Ishikawa (cell line): Measurements from ENCODE around the gene ACER1.

ENCODE experiments used
- CEBPB ChIP-seq: IDR thresholded peaks from 2 replicates; pipeline ENCODE4 v1.6.1; 2012
- CREB1 ChIP-seq: IDR thresholded peaks from 2 replicates; pipeline ENCODE4 v1.6.1; 2012; ENCODE audit warnings: low read depth
- EGR1 ChIP-seq: IDR thresholded peaks from 2 replicates; pipeline ENCODE4 v1.6.1; 2012
- EP300 ChIP-seq: IDR thresholded peaks from 2 replicates; pipeline ENCODE4 v1.6.1; 2012; ENCODE audit warnings: borderline replicate concordance
- FOXM1 ChIP-seq: IDR thresholded peaks from 2 replicates; pipeline ENCODE4 v1.6.1; 2012; ENCODE audit warnings: low read depth, borderline replicate concordance
- NFIC ChIP-seq: IDR thresholded peaks from 2 replicates; pipeline ENCODE4 v1.6.1; 2012
- RAD21 ChIP-seq: IDR thresholded peaks from 2 replicates; pipeline ENCODE4 v1.6.1; 2012; ENCODE audit warnings: low read depth
- TAF1 ChIP-seq: IDR thresholded peaks from 2 replicates; pipeline ENCODE4 v1.6.1; 2012; ENCODE audit warnings: low read depth, mild to moderate bottlenecking
- TCF12 ChIP-seq: IDR thresholded peaks from 2 replicates; pipeline ENCODE4 v1.6.1; 2012; ENCODE audit warnings: low read depth
- TEAD4 ChIP-seq: IDR thresholded peaks from 2 replicates; pipeline ENCODE4 v1.6.1; 2012
- YY1 ChIP-seq: IDR thresholded peaks from 2 replicates; pipeline ENCODE4 v1.6.1; 2012; ENCODE audit warnings: low read depth
- ZBTB7A ChIP-seq: IDR thresholded peaks from 2 replicates; pipeline ENCODE4 v1.6.1; 2012; ENCODE audit warnings: low read depth
- TF ChIP-seq, protein P1 (sequence below): IDR thresholded peaks from 2 replicates; pipeline ENCODE4 v1.6.1; 2012; ENCODE audit warnings: low read depth, mild to moderate bottlenecking
- TF ChIP-seq, protein P2 (sequence below): IDR thresholded peaks from 2 replicates; pipeline ENCODE4 v1.6.1; 2012
- TF ChIP-seq, protein P3 (sequence below): IDR thresholded peaks from 2 replicates; pipeline ENCODE4 v1.6.1; 2012

The ACER1 gene, protein sequence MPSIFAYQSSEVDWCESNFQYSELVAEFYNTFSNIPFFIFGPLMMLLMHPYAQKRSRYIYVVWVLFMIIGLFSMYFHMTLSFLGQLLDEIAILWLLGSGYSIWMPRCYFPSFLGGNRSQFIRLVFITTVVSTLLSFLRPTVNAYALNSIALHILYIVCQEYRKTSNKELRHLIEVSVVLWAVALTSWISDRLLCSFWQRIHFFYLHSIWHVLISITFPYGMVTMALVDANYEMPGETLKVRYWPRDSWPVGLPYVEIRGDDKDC

DNA sequence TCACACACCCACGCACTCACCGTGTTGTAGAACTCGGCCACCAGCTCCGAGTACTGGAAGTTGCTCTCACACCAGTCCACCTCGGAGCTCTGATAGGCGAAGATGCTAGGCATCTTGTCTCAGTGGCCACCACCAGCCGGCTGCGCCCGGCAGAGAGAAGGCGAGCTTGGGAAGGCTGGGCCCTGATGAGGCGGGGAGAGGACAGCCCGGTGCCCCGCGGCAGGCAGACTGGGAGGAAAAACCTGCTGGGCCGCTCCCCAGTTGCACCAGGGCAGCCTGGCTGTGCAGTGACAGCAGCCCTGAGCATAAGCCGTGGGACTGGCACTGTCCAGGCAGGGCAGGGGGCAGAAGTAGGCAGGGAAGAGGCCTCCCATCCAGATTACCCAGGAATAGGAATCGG, at the start of gene ACER1:
Gene ACER1, minus strand, starts transcription at position 174 of the 400 bp plus-strand sequence. Its CDS starts 61 bp downstream, at position 113.
- TF ChIP-seq CEBPB (no peak), CREB1 (no peak), TEAD4 (no peak), EGR1 (no peak)
- TF ChIP-seq, protein P1, sequence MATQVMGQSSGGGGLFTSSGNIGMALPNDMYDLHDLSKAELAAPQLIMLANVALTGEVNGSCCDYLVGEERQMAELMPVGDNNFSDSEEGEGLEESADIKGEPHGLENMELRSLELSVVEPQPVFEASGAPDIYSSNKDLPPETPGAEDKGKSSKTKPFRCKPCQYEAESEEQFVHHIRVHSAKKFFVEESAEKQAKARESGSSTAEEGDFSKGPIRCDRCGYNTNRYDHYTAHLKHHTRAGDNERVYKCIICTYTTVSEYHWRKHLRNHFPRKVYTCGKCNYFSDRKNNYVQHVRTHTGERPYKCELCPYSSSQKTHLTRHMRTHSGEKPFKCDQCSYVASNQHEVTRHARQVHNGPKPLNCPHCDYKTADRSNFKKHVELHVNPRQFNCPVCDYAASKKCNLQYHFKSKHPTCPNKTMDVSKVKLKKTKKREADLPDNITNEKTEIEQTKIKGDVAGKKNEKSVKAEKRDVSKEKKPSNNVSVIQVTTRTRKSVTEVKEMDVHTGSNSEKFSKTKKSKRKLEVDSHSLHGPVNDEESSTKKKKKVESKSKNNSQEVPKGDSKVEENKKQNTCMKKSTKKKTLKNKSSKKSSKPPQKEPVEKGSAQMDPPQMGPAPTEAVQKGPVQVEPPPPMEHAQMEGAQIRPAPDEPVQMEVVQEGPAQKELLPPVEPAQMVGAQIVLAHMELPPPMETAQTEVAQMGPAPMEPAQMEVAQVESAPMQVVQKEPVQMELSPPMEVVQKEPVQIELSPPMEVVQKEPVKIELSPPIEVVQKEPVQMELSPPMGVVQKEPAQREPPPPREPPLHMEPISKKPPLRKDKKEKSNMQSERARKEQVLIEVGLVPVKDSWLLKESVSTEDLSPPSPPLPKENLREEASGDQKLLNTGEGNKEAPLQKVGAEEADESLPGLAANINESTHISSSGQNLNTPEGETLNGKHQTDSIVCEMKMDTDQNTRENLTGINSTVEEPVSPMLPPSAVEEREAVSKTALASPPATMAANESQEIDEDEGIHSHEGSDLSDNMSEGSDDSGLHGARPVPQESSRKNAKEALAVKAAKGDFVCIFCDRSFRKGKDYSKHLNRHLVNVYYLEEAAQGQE: no peak
- TF ChIP-seq, protein P2, sequence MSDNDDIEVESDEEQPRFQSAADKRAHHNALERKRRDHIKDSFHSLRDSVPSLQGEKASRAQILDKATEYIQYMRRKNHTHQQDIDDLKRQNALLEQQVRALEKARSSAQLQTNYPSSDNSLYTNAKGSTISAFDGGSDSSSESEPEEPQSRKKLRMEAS: no peak
- TF ChIP-seq, protein P3, sequence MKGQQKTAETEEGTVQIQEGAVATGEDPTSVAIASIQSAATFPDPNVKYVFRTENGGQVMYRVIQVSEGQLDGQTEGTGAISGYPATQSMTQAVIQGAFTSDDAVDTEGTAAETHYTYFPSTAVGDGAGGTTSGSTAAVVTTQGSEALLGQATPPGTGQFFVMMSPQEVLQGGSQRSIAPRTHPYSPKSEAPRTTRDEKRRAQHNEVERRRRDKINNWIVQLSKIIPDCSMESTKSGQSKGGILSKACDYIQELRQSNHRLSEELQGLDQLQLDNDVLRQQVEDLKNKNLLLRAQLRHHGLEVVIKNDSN: no peak

DNA sequence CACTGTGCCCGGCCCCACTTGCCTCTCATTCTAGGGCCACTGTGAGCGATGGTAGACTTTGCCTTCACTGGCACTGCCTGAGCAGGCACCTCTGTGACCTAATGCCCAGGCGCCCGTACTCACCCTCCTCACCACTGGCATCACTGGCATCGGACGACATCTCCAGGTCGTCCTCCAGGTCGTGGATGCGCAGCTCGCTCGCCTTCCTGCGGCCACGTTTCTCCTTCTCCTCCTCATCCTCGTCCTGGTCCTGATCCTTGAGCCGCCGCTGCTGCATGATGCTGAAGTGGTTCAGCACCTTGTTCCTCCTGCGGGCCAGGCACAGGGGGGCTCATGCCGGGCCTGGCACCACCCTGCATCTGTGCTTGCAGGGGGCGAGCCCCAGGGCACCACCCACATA, 49.8 kb upstream of the ACER1 start:
- TF ChIP-seq TAF1: no peak
- TF ChIP-seq, protein P3: no peak
- no peak for TF ChIP-seq EGR1
- TF ChIP-seq, protein P2: no peak
- no peak for TF ChIP-seq TEAD4
- TF ChIP-seq CEBPB: no peak
- no peak for TF ChIP-seq ZBTB7A
- TF ChIP-seq RAD21: no peak
- no peak for TF ChIP-seq NFIC
- TF ChIP-seq FOXM1: no peak
- TF ChIP-seq YY1: no peak
- TF ChIP-seq TCF12: no peak
- TF ChIP-seq CREB1: no peak

DNA sequence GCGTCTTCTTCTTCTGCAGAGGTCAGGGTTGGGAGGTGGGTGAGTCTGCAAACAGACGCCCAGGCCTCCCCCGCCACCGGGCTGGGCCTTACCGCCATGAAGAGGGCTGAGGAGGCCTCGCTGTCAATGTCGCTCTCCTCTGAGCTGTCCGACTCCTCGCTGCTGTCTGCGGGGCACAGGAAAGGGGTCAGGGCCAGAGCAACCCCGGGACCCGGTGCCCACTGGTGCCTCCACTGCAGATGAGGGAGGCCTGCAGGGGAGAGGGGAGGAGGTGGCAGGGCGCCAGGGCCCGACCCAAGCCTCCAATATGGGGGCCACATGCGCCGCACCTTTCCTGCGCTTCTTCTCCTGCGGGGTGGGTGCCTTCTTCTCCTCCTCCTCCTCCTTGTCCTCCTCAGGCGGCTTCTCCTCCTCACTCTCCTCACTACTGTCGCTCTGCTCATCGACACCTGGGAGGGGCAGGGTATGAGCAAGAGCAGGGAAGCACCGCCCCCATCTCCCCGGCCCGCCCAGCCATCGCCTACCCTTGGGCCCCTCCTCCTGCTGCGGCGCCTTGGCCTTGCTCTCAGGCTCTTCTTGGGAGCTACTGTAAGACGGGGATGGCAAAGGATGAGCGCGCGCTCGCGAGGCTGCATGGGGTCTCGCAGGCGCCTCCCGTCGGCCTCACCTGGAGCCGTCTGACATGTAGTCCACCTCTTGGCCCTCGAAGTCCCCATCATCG, 47.8 kb upstream of the ACER1 start:
- no peak for TF ChIP-seq RAD21
- no peak for TF ChIP-seq EGR1
- no peak for TF ChIP-seq CREB1
- TF ChIP-seq TAF1: no peak
- TF ChIP-seq, protein P1: no peak
- no peak for TF ChIP-seq CEBPB
- TF ChIP-seq ZBTB7A: no peak
- no peak for TF ChIP-seq FOXM1
- TF ChIP-seq EP300: no peak
- TF ChIP-seq, protein P3: no peak
- TF ChIP-seq, protein P2: no peak
- no peak for TF ChIP-seq YY1

DNA sequence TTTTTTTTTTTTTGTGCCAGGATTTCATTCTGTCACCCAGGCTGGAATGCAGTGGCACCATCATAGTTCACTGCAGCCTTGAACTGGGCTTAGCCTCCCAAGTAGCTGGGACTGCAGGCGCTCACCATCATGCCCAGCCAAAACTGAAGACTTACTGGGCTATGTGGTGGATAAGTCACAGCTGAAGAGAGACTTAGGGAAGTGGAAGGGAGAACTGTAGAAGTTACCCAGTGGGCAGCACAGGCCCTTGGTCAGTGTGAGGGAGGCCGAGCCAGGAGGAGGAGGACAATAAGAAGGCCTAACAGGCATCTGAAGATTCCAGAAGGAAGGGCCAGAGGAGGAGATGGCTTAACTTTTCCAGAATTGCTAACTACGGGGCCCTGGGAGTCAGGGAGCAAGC, 46.3 kb upstream of the ACER1 start:
- no peak for TF ChIP-seq RAD21

DNA sequence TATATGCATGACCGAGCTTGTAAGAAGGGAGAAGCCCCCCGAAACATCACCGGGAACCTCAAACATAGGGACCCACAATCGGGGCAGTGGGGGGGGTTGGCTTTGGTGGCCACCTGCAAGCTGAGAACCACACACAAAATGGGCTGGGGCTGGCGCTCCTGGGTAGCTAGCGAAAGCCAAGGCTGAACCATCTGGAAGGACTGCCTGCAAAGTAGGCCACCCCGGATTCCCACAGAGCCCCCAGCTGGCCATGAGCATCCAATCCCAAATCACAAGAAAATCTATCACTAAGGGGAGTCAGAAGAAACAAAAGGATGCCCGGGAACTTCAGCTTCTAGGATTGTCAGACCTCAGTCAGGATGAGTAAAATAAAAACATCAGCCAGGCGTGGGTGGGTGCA, 45.1 kb upstream of the ACER1 start:
- TF ChIP-seq RAD21: no peak
- no peak for TF ChIP-seq EP300
- TF ChIP-seq TCF12: 0 out of 2 replicates have a peak, but pooled peaks have one; percentile 5
- TF ChIP-seq, protein P2: no peak
- no peak for TF ChIP-seq TEAD4
- TF ChIP-seq ZBTB7A: no peak
- TF ChIP-seq, protein P3: no peak
- no peak for TF ChIP-seq CEBPB
